Aorta (tissue), 5 donors: ENCODE measurements around the gene KLHDC10. TPM values are rescaled to one million over a fixed set of nuclear protein-coding genes. Genes with fewer than 3 reads are reported as not detected.
"Not testable (repeated sequence)": the region's sequence is repeated elsewhere in the genome, so short reads cannot be mapped to it uniquely, and the experiment has no call there.

Source experiments
- ATAC-seq: fragments of 200-7000 bp; cut with Tn5 transposase; one replicate; pipeline ENCODE4 v1.9.1; 2022; ENCODE audit warnings: moderate library complexity; ENCODE audit not compliant: low FRiP score
- DNase-seq, 2 donors: peaks; one replicate each; pipeline ENCODE4 v3.0.0-alpha.2; 2020
- H3K27ac ChIP-seq, 2 donors: one replicate each; pipeline ENCODE4 v1.5.1; 2013; ENCODE audit warnings: low read length in 2 of 2, mild to moderate bottlenecking in 2 of 2, moderate library complexity in 2 of 2, control low read depth in 1 of 2, inconsistent platforms in 1 of 2, low read depth in 1 of 2
- H3K27me3 ChIP-seq, 2 donors: one replicate each; pipeline ENCODE4 v1.6.1; 2013; ENCODE audit warnings: control low read depth in 1 of 2, low read length in 1 of 2, mild to moderate bottlenecking in 1 of 2, moderate library complexity in 1 of 2; ENCODE audit not compliant: insufficient read depth in 2 of 2, control insufficient read depth in 1 of 2
- H3K36me3 ChIP-seq, 2 donors: one replicate each; pipeline ENCODE4 v1.6.1; 2013; ENCODE audit warnings: control low read depth in 1 of 2, low read length in 1 of 2, mild to moderate bottlenecking in 1 of 2; ENCODE audit not compliant: insufficient read depth in 2 of 2, control insufficient read depth in 1 of 2
- H3K4me1 ChIP-seq, 2 donors: one replicate each; pipeline ENCODE4 v1.6.1; 2013; ENCODE audit warnings: low read length in 2 of 2, control low read depth in 1 of 2, mild to moderate bottlenecking in 1 of 2, moderate library complexity in 1 of 2; ENCODE audit not compliant: insufficient read depth in 2 of 2, control insufficient read depth in 1 of 2
- H3K4me3 ChIP-seq, 2 donors: one replicate each; pipeline ENCODE4 v1.5.1; 2013; ENCODE audit warnings: low read length in 2 of 2, control low read depth in 1 of 2, mild to moderate bottlenecking in 1 of 2
- H3K9me3 ChIP-seq: one replicate; pipeline ENCODE4 v1.6.1; 2013; ENCODE audit warnings: mild to moderate bottlenecking, low read length; ENCODE audit not compliant: control insufficient read depth
- WGBS, 2 donors: extraction: QIAGEN DNeasy Blood & Tissue Kit; methylation state at CpG; one replicate each; pipeline ENCODE4 v1.1.7; 2013; 5-methylcytosine and 5-hydroxymethylcytosine counted together
- intact Hi-C, 2 donors: fragments of 100-400 bp; cut with DNase I; formaldehyde crosslinking; loops; one replicate each; pipeline versions ENCODE4 v1.14.2 to v1.15.0; 2022
- polyA plus RNA-seq, 2 donors: library from polyadenylated mRNA; stranded (reverse); fragments of 200-250 nt; gene quantifications; one replicate each; pipeline ENCODE4 v1.2.3, GENCODE V29; 2013
- total RNA-seq, 2 donors: library from RNA; stranded (reverse); fragmentation: NEBNext Ultra II Directional; extraction: Animal tissue kit (Norgen Biotek cat#: 25700); gene quantifications; one replicate each; pipeline ENCODE4 v1.2.1, GENCODE V29; 2021
- donor health status: healthy with polysubstance abuse.
- donor health status: Bipolar disorder and iron deficiency.
- donor health status: DM: no; HTN: no; CAD: no.
- donor health status: DM: no; HTN: no; CAD: no.
- donor health status: DM: yes; HTN: yes; CAD: no.

Gene KLHDC10
- total and polyA plus RNA-seq, 4 donors = 5.0 to 28.5 (median 18.5) TPM

DNA sequence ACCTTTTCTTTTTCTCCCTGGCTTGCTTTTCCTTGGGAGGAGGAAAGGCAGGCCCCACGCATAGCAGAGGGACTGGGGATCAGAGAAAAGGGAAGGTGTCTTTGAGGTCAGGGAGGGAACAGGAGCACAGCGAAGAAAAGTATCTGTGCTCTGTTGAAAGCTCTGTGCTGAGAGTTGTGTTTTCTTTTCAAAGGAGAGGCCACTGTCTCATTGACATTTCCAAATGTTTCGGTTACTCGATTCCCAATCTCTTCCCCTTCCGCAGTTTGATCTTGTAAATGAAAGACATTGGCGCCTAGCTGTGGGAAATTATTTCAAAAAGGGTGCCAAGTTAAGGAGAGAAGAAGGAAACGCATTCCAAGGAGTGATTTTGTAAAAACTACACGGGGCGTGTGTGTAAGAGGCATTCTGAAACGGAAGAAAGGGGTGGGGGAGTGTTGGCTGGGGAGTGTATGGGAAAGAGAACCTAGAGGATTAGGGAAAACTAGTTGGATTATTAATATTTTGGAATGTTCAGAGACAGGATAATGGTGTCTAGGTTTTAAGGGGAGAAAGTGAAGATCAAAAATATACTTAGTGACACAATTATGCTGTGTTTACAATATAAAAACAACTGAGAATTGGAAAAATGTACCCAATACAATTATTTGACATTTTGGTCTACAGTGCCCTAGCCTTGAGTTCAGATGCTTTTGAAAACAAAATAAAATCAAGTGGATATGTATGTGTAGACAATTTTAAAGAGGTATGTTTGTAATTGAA is 708 bp downstream of the KLHDC10 start:
- intact Hi-C loops = loop anchor here (5.0 to 10.0 kb wide), 4 partner anchors 134 to 761 kb away; partner anchors contain the start of genes SSMEM1 (in 2 of the 2) and TMEM209 (in 2 of the 2)
- Histone ChIP-seq H3K4me3 (peak overlapping the region; percentile 95 to 96), H3K27me3 (no peaks in the 10 kb centered on the region), H3K4me1 (no peaks in the 10 kb centered on the region), H3K36me3 (no peaks in the 10 kb centered on the region), H3K27ac (no peak overlapping the region), H3K9me3 (no peaks in the 10 kb centered on the region)
- ATAC-seq (no peak), DNase-seq (no peak)
- 0 to 1% methylated on average over 10 of the region's 10 CpGs for WGBS, 2 donors

DNA sequence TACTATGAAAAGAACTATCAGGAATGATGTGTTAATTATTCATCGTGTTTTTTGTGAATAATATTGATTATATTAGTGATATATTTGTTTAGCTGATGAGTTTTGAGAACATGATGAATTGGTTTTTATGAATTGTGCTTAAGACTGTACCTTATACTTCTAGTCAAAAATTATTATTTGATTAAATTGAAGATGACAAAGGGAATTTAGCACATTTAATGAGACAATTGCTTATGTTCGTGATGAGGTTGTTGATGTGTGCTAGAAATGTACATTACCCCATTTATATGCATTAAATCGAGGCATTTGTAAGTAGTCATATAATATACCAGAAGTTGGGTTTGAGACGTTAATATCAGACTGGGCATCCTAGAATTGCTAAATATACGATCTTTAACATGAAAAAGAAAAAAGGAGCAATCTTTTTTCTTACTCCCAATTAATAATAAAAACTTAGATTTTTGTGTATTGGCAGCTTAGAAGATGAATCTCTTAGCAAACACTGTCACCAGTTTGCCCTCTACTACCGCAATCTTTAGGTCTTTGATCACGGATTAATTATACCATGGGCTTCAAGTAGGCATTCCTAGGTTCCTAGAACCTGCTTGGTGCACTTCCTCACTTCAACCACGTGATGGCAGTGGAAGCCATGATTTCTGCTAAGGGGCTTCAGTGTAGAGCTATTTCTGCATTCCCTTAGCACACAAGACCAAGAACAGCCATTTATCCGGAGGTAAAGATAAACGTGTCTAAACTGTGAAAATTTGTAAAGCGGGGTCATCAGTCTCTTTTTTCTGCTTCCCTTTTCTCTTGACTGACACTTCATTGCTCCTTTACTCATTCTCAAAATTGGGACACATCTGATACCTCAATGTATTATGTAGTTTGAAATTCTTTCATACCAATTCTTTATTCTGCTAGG is 1.6 kb downstream of the KLHDC10 start:
- Histone ChIP-seq H3K4me1 (no peaks in the 10 kb centered on the region), H3K4me3 (no peak overlapping the region), H3K27me3 (no peaks in the 10 kb centered on the region), H3K27ac (no peak overlapping the region), H3K9me3 (no peaks in the 10 kb centered on the region), H3K36me3 (no peaks in the 10 kb centered on the region)
- intact Hi-C loops = loop anchor here (5.0 to 10.0 kb wide), 4 partner anchors 133 to 760 kb away; partner anchors contain the start of genes SSMEM1 (in 2 of the 2) and TMEM209 (in 2 of the 2)
- ATAC-seq (peak; percentile 65), DNase-seq (no peak)
- WGBS, 2 donors = 4 to 6% methylated on average over 11 of the region's 11 CpGs

DNA sequence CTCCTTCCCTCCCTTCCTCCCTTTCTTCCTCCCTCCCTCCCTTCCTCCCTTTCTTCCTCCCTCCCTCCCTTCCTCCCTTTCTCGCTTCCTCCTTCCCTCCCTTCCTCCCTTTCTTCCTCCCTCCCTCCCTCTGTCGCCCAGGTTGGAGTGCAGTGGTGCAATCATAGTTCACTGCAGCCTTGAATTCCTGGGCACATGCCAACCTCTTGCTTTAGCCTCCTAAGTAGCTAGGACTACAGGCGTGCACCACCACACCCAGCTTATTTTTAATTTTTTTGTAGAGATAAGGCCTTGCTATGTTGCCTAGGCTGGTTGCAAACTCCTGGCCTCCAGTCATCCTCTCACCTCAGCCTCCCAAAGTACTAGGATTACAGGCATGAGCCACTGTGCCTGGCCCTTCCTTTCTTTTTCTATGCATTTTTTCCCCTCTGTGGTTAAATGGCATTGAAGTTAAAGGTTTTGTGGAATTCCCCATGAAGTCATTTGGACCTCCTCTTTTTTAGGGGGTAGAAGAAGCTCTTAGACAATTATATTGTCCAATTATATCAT is 9.6 kb downstream of the KLHDC10 start:
- no peaks in the 10 kb centered on the region for H3K27me3 ChIP-seq
- H3K4me1 ChIP-seq = no peaks in the 10 kb centered on the region
- ATAC-seq = no peak
- DNase-seq = no peak
- WGBS, 2 donors = 95 to 100% methylated on average over 3 of the region's 3 CpGs
- H3K36me3 ChIP-seq = no peaks in the 10 kb centered on the region
- intact Hi-C loops = loop anchor here in 1 of 2 donors (10.0 kb wide), 2 partner anchors 125 to 645 kb away; partner anchors contain the start of genes SSMEM1 and TMEM209
- H3K9me3 ChIP-seq = no peaks in the 10 kb centered on the region
- no peak overlapping the region for H3K27ac ChIP-seq
- no peak overlapping the region for H3K4me3 ChIP-seq

GRCh38 chr7:130083497-130083896 is 13.2 kb downstream of the KLHDC10 start:
- H3K4me3 ChIP-seq, H3K27me3 ChIP-seq, H3K4me1 ChIP-seq, ATAC-seq, intact Hi-C loops, H3K9me3 ChIP-seq, DNase-seq, H3K27ac ChIP-seq, H3K36me3 ChIP-seq: not testable (repeated sequence)
- 92 to 93% methylated on average over 4 of the region's 4 CpGs for WGBS, 2 donors

DNA sequence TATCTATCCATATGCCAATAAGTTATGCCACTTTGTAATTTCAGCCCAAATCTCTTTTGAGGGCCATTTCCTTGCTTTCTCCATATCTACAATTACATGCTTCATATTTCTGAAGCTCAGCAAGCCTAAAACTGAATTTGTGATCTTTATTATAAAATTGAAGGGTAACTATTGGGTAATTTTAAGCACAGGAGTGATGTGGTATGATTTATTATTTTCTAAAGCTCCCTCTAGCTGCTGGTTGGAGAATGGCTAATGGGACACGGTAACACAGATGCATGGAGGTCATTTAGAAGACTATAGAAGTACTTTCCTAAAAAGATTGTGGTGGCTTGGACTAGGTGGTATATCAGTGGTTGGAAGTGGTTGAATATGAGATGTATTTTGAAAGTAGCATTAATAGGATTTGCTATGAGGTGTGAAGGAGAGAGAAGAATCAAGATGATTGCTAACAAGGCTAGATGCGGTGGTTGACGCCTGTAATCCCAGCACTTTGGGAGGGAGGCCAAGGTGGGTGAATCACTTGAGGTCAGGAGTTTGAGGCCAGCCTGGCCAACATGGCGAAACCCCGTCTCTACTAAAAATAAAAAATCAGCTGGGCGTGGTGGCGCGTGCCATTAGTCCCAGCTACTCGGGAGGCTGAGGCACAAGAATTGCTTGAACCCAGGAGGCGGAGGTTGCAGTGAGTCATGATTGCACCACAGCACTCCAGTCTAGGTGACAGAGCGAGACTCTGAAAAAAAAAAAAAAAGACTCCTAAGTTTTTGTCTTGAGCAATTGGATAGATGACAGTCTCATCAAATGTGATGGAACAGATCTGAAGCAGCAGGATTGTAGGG is 13.9 kb downstream of the KLHDC10 start:
- Histone ChIP-seq H3K4me1 (no peaks in the 10 kb centered on the region), H3K4me3 (no peak overlapping the region), H3K27ac (no peak overlapping the region), H3K36me3 (no peaks in the 10 kb centered on the region), H3K9me3 (no peaks in the 10 kb centered on the region), H3K27me3 (no peaks in the 10 kb centered on the region)
- intact Hi-C loops = no loop called here
- WGBS, 2 donors = 93 to 95% methylated on average over 11 of the region's 11 CpGs
- DNase-seq = no peak
- ATAC-seq = no peak

DNA sequence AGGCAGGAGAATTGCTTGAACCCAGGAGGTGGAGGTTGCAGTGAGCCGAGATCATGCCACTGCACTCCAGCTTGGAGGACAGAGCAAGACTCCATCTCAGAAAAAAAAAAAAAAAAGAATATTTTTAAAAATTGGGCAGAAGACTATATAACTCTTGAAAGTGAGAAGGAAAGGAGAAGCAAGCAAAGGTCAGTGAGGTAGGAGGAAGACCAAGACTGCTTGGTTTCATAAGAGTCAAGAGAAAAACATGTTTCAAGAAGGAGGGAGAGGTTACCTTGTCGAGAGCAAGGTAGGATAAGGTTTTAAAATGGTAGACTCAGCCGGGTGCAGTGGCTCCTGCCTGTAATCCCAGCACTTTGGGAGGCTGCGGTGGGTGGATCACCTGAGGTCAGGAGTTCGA is 14.9 kb downstream of the KLHDC10 start:
- ATAC-seq, intact Hi-C loops, H3K4me1 ChIP-seq, DNase-seq, H3K27me3 ChIP-seq, H3K36me3 ChIP-seq, H3K9me3 ChIP-seq, H3K4me3 ChIP-seq, H3K27ac ChIP-seq: not testable (repeated sequence)
- WGBS, 2 donors = 79 to 89% methylated on average over 5 of the region's 5 CpGs

DNA sequence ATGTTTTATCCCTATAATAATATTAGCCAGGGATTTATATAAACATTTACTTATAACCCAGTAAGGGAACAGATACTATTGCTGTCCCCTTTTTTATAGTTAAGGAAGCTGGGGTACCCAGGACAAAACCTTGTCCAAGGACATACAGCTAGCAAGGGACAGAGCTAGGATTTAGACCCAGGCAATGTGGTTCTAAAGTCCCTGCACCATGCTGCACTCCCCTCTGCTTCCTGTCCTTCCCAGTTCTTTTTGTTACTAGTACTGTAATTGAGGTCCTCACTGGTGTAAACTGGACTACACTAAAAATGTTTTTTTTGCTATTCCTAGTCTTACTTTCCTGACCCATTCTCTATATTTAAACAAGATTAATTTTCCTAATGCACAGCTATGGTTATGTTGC is 16.6 kb downstream of the KLHDC10 start:
- ATAC-seq (no peak), DNase-seq (no peak)
- no peaks in the 10 kb centered on the region for H3K4me1 ChIP-seq
- H3K9me3 ChIP-seq = no peaks in the 10 kb centered on the region
- intact Hi-C loops = no loop called here
- no peak overlapping the region for H3K4me3 ChIP-seq
- no peaks in the 10 kb centered on the region for H3K36me3 ChIP-seq
- no peak overlapping the region for H3K27ac ChIP-seq
- H3K27me3 ChIP-seq = no peaks in the 10 kb centered on the region

DNA sequence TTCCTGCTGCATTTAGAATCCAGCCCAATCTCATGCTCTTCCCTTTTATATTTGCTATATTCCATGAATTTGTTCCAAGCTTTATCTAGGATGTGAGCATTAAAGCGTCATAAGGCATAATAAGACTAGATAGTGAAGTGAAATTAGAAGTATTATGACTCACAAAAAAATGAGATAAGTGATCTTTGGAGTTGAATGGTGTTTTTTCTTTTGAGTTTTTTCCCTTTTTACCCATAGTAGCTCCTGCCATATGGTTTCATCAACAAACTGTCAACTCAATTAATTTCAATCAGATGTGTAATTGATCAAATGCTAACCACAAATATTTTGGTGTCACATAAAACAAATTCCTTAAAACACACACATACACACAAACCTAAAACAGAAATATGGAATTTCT is 17.0 kb downstream of the KLHDC10 start:
- DNase-seq = no peak
- 41 to 53% methylated on average over 1 of the region's 1 CpG for WGBS, 2 donors
- Histone ChIP-seq H3K36me3 (no peaks in the 10 kb centered on the region), H3K4me3 (no peak overlapping the region), H3K27ac (no peak overlapping the region), H3K4me1 (no peaks in the 10 kb centered on the region), H3K27me3 (no peaks in the 10 kb centered on the region), H3K9me3 (no peaks in the 10 kb centered on the region)
- ATAC-seq = no peak
- intact Hi-C loops = no loop called here
